Muscle layer of colon (tissue), 2 donors: ENCODE measurements around the gene NEK11.

Source experiments
- H3K27ac ChIP-seq: one replicate; pipeline ENCODE4 v1.7.0; 2013; ENCODE audit warnings: low read depth, mild to moderate bottlenecking, low read length, moderate library complexity
- H3K27me3 ChIP-seq, 2 donors: one replicate each; pipeline ENCODE4 v1.7.0; 2013; ENCODE audit warnings: low read length in 2 of 2, mild to moderate bottlenecking in 2 of 2; ENCODE audit not compliant: insufficient read depth in 2 of 2, control insufficient read depth in 1 of 2
- H3K36me3 ChIP-seq: one replicate; pipeline ENCODE4 v1.7.0; 2013; ENCODE audit warnings: mild to moderate bottlenecking, low read length; ENCODE audit not compliant: insufficient read depth
- H3K4me1 ChIP-seq: one replicate; pipeline ENCODE4 v1.7.0; 2013; ENCODE audit warnings: mild to moderate bottlenecking, low read length; ENCODE audit not compliant: insufficient read depth
- H3K4me3 ChIP-seq, 2 donors: one replicate each; pipeline ENCODE4 v1.7.0; 2013; ENCODE audit warnings: low read length in 2 of 2, low read depth in 1 of 2, mild to moderate bottlenecking in 1 of 2, moderate library complexity in 1 of 2
- H3K9ac ChIP-seq: one replicate; pipeline ENCODE4 v1.7.0; 2013; ENCODE audit warnings: low read length
- H3K9me3 ChIP-seq: one replicate; pipeline ENCODE4 v1.7.0; 2013; ENCODE audit warnings: mild to moderate bottlenecking, low read length
- donor health status: abdominal sarcoma.
- donor health status: Adenocarcinoma of cecum.

Gene NEK11

GRCh38 chr3:131081224-131081623, 54.5 kb downstream of the NEK11 start:
- no peaks in the 10 kb centered on the region for H3K27me3 ChIP-seq
- no peak overlapping the region for H3K9ac ChIP-seq
- no peaks in the 10 kb centered on the region for H3K36me3 ChIP-seq
- H3K4me3 ChIP-seq: no peak overlapping the region
- no peak overlapping the region for H3K27ac ChIP-seq
- H3K4me1 ChIP-seq: no peaks in the 10 kb centered on the region
- H3K9me3 ChIP-seq: no peaks in the 10 kb centered on the region

GRCh38 chr3:131082246-131082645, 55.6 kb downstream of the NEK11 start:
- H3K27me3 ChIP-seq: no peaks in the 10 kb centered on the region
- no peaks in the 10 kb centered on the region for H3K9me3 ChIP-seq
- H3K36me3 ChIP-seq: no peaks in the 10 kb centered on the region
- no peak overlapping the region for H3K4me3 ChIP-seq
- H3K9ac ChIP-seq: no peak overlapping the region
- no peak overlapping the region for H3K27ac ChIP-seq
- H3K4me1 ChIP-seq: no peaks in the 10 kb centered on the region

GRCh38 chr3:131082871-131083863, 56.5 kb downstream of the NEK11 start:
- H3K4me3 ChIP-seq: no peak overlapping the region
- H3K9ac ChIP-seq: no peak overlapping the region
- no peaks in the 10 kb centered on the region for H3K36me3 ChIP-seq
- H3K27ac ChIP-seq: no peak overlapping the region
- no peaks in the 10 kb centered on the region for H3K4me1 ChIP-seq
- no peaks in the 10 kb centered on the region for H3K9me3 ChIP-seq
- H3K27me3 ChIP-seq: no peaks in the 10 kb centered on the region

GRCh38 chr3:131091768-131092167, 65.1 kb downstream of the NEK11 start:
- H3K4me3 ChIP-seq: no peak overlapping the region
- no peak overlapping the region for H3K27ac ChIP-seq
- H3K36me3 ChIP-seq: no peaks in the 10 kb centered on the region
- H3K4me1 ChIP-seq: no peaks in the 10 kb centered on the region
- no peaks in the 10 kb centered on the region for H3K27me3 ChIP-seq
- H3K9ac ChIP-seq: no peak overlapping the region
- no peaks in the 10 kb centered on the region for H3K9me3 ChIP-seq

- no peak overlapping the region for H3K9ac ChIP-seq
- no peak overlapping the region for H3K27ac ChIP-seq
- H3K27me3 ChIP-seq: no peaks in the 10 kb centered on the region
- H3K4me1 ChIP-seq: no peaks in the 10 kb centered on the region
- H3K4me3 ChIP-seq: no peak overlapping the region
- H3K36me3 ChIP-seq: no peaks in the 10 kb centered on the region
- H3K9me3 ChIP-seq: no peaks in the 10 kb centered on the region
These were observed 81.2 kb downstream of the NEK11 start for GRCh38 chr3:131107637-131108433.

- H3K9me3 ChIP-seq: no peaks in the 10 kb centered on the region
These were observed 82.5 kb downstream of the NEK11 start for GRCh38 chr3:131109156-131109555.

GRCh38 chr3:131110087-131110486, 83.4 kb downstream of the NEK11 start:
- Histone ChIP-seq H3K9ac (no peak overlapping the region), H3K4me1 (no peaks in the 10 kb centered on the region)

More at GRCh38 chr3:131109156-131109555, 82.5 kb downstream of the NEK11 start:
- no peak overlapping the region for H3K4me3 ChIP-seq
- H3K27me3 ChIP-seq: no peaks in the 10 kb centered on the region
- no peaks in the 10 kb centered on the region for H3K36me3 ChIP-seq
- no peaks in the 10 kb centered on the region for H3K4me1 ChIP-seq
- H3K27ac ChIP-seq: no peak overlapping the region
- no peak overlapping the region for H3K9ac ChIP-seq

GRCh38 chr3:131114256-131114655, 87.6 kb downstream of the NEK11 start:
- Histone ChIP-seq H3K9me3 (no peaks in the 10 kb centered on the region), H3K27me3 (no peaks in the 10 kb centered on the region), H3K9ac (no peak overlapping the region), H3K36me3 (no peaks in the 10 kb centered on the region), H3K4me3 (no peak overlapping the region), H3K27ac (no peak overlapping the region), H3K4me1 (no peaks in the 10 kb centered on the region)

More at GRCh38 chr3:131110087-131110486, 83.4 kb downstream of the NEK11 start:
- H3K27ac ChIP-seq: no peak overlapping the region
- no peaks in the 10 kb centered on the region for H3K27me3 ChIP-seq
- no peak overlapping the region for H3K4me3 ChIP-seq
- no peaks in the 10 kb centered on the region for H3K9me3 ChIP-seq
- H3K36me3 ChIP-seq: no peaks in the 10 kb centered on the region

- Histone ChIP-seq H3K9ac (no peak overlapping the region), H3K36me3 (no peaks in the 10 kb centered on the region), H3K4me3 (no peak overlapping the region)
These were observed 99.0 kb downstream of the NEK11 start for GRCh38 chr3:131125684-131126083.

GRCh38 chr3:131140891-131141290, 114.2 kb downstream of the NEK11 start:
- H3K9ac ChIP-seq: no peak overlapping the region
- H3K27ac ChIP-seq: no peak overlapping the region
- no peaks in the 10 kb centered on the region for H3K27me3 ChIP-seq
- H3K36me3 ChIP-seq: no peaks in the 10 kb centered on the region
- H3K4me1 ChIP-seq: no peaks in the 10 kb centered on the region
- no peak overlapping the region for H3K4me3 ChIP-seq
- no peaks in the 10 kb centered on the region for H3K9me3 ChIP-seq

More at GRCh38 chr3:131125684-131126083, 99.0 kb downstream of the NEK11 start:
- Histone ChIP-seq H3K9me3 (no peaks in the 10 kb centered on the region), H3K4me1 (no peaks in the 10 kb centered on the region), H3K27me3 (no peaks in the 10 kb centered on the region), H3K27ac (no peak overlapping the region)

- Histone ChIP-seq H3K36me3 (no peaks in the 10 kb centered on the region), H3K9ac (no peak overlapping the region), H3K27me3 (no peaks in the 10 kb centered on the region), H3K9me3 (no peaks in the 10 kb centered on the region), H3K4me1 (no peaks in the 10 kb centered on the region), H3K27ac (no peak overlapping the region), H3K4me3 (no peak overlapping the region)
These were observed 115.1 kb downstream of the NEK11 start for GRCh38 chr3:131141770-131142169.
